GM12878 (cell line): ENCODE measurements around the gene PUM2. TPM values are rescaled to one million over a fixed set of nuclear protein-coding genes. Genes with fewer than 3 reads are reported as not detected.

ENCODE experiments used
- ATAC-seq: fragments of 200-7000 bp; cut with Tn5 transposase; 3 replicates; pipeline ENCODE4 v1.9.1; 2020; ENCODE audit warnings: mild to moderate bottlenecking, moderate library complexity
- BruUV-seq: library from RNA; stranded (reverse); fragments of 400-500 nt; replicated peaks from 2 replicates; lab custom pipeline; 2021; lab: Mats Ljungman, UMichigan
- CTCF ChIA-PET: fragments of 300-600 bp; sonication (Branson Sonifier 250); formaldehyde crosslinking; extraction: SDS; loops from one replicate; lab custom pipeline; 2021; ENCODE audit warnings: inconsistent platforms; lab: Yijun Ruan, JAX
- POLR2A ChIA-PET: fragments of 350-600 bp; formaldehyde crosslinking; extraction: SDS; loops from one replicate; lab custom pipeline; 2021; ENCODE audit warnings: inconsistent platforms; lab: Charles Lee
- RAD21 ChIA-PET: fragments of 300-600 bp; sonication (Branson Sonifier 250); formaldehyde crosslinking; loops from one replicate; lab custom pipeline; 2023; ENCODE audit warnings: antibody characterized with exemption; ENCODE audit not compliant: unreplicated experiment; lab: Charles Lee
- SMC1A ChIA-PET: fragments of 300-600 bp; sonication (Branson Sonifier 250); formaldehyde crosslinking; loops from one replicate; lab custom pipeline; 2023; ENCODE audit not compliant: unreplicated experiment, uncharacterized antibody; lab: Charles Lee
- DNase-seq: peaks from one replicate; pipeline ENCODE4 v3.0.0-alpha.2; 2011; ENCODE audit warnings: low read depth, low spot score
- FAIRE-seq: peaks from 3 replicates; lab custom pipeline; 2011; peaks lifted over from hg19 to GRCh38; lab: Jason Lieb, UNC
- H2AFZ ChIP-seq: 2 replicates; pipeline ENCODE4 v1.6.0; 2011; ENCODE audit warnings: low read depth, low read length, control low read depth; ENCODE audit not compliant: control insufficient read depth
- H3K27ac ChIP-seq: 2 replicates; pipeline ENCODE4 v1.5.1; 2011; ENCODE audit warnings: control low read depth; ENCODE audit not compliant: control insufficient read depth, insufficient read depth
- H3K27me3 ChIP-seq, 2 experiments: replicated peaks in 1 of 2; 2 replicates each; pipeline versions ENCODE4 v1.6.0 to v1.6.1; 2011; ENCODE audit warnings: low read length in 1 of 2; ENCODE audit not compliant: control insufficient read depth in 2 of 2, insufficient read depth in 2 of 2
- H3K36me3 ChIP-seq, 2 experiments: 2 replicates each; pipeline ENCODE4 v1.5.1; 2011; ENCODE audit warnings: low read length in 1 of 2; ENCODE audit not compliant: control insufficient read depth in 2 of 2, insufficient read depth in 2 of 2
- H3K4me1 ChIP-seq: 2 replicates; pipeline ENCODE4 v1.6.1; 2011; ENCODE audit warnings: mild to moderate bottlenecking, low read length, moderate library complexity, mixed read lengths; ENCODE audit not compliant: control insufficient read depth, insufficient read depth
- H3K4me2 ChIP-seq: 2 replicates; pipeline ENCODE4 v1.6.0; 2011; ENCODE audit warnings: control low read depth; ENCODE audit not compliant: control insufficient read depth, insufficient read depth
- H3K4me3 ChIP-seq: fragments of 200-600 bp; sonication (generic); 2 replicates; pipeline ENCODE4 v1.5.1; 2016
- H3K79me2 ChIP-seq: 2 replicates; pipeline ENCODE4 v1.6.0; 2011; ENCODE audit warnings: low read length; ENCODE audit not compliant: control insufficient read depth, insufficient read depth
- H3K9ac ChIP-seq: 2 replicates; pipeline ENCODE4 v1.8.0; 2011; ENCODE audit warnings: low read length, control low read depth, mixed read lengths; ENCODE audit not compliant: control insufficient read depth, insufficient read depth
- H3K9me3 ChIP-seq: replicated peaks from 3 replicates; pipeline ENCODE4 v1.5.1; 2011; ENCODE audit warnings: mild to moderate bottlenecking, low read length; ENCODE audit not compliant: control insufficient read depth, insufficient read depth
- H4K20me1 ChIP-seq: 2 replicates; pipeline ENCODE4 v1.6.0; 2011; ENCODE audit not compliant: control insufficient read depth, insufficient read depth
- BRCA1 ChIP-seq: IDR thresholded peaks from 2 replicates; pipeline ENCODE4 v1.6.1; 2011; ENCODE audit warnings: low read depth, low read length, improper control_type of control experiment
- CHD1 ChIP-seq: IDR thresholded peaks from 2 replicates; pipeline ENCODE4 v1.6.1; 2012; ENCODE audit warnings: low read depth, low read length, improper control_type of control experiment
- CREM ChIP-seq: IDR thresholded peaks from 2 replicates; pipeline ENCODE4 v1.6.1; 2014; ENCODE audit warnings: antibody characterized with exemption, low read depth
- CTCF ChIP-seq, 3 experiments: IDR thresholded peaks in 2 of 3; conservative IDR thresholded peaks in 1 of 3; 2 replicates each; pipeline ENCODE4 v1.5.1; 2011; ENCODE audit warnings: low read depth in 3 of 3, low read length in 3 of 3, mild to moderate bottlenecking in 3 of 3, control low read depth in 2 of 3, moderate library complexity in 2 of 3, inconsistent platforms in 1 of 3, mixed read lengths in 1 of 3; ENCODE audit not compliant: control insufficient read depth in 2 of 3, insufficient read depth in 1 of 3; ENCODE audit errors: extremely low read depth in 1 of 3
- PKNOX1 ChIP-seq: fragments of 450-650 bp; IDR thresholded peaks from 2 replicates; pipeline ENCODE4 v1.6.1; 2016; ENCODE audit warnings: mild to moderate bottlenecking
- RAD51 ChIP-seq: fragments of 450-650 bp; IDR thresholded peaks from 2 replicates; pipeline ENCODE4 v1.6.1; 2016; ENCODE audit warnings: moderate library complexity, mild to moderate bottlenecking, inconsistent platforms
- RBBP5 ChIP-seq: fragments of 200-600 bp; sonication (generic); conservative IDR thresholded peaks from 2 replicates; pipeline ENCODE4 v1.6.1; 2016
- RCOR1 ChIP-seq: conservative IDR thresholded peaks from 2 replicates; pipeline ENCODE4 v1.6.1; 2012; ENCODE audit warnings: low read depth, low read length, improper control_type of control experiment
- REST ChIP-seq: IDR thresholded peaks from 2 replicates; pipeline ENCODE4 v1.6.1; 2012; ENCODE audit warnings: mild to moderate bottlenecking, low read depth, low read length
- RUNX3 ChIP-seq: IDR thresholded peaks from 2 replicates; pipeline ENCODE4 v1.6.1; 2012; ENCODE audit warnings: low read length, inconsistent platforms
- TBL1XR1 ChIP-seq: IDR thresholded peaks from 2 replicates; pipeline ENCODE4 v1.6.1; 2012; ENCODE audit warnings: low read depth, low read length, improper control_type of control experiment
- WGBS: methylation state at CpG from one replicate; pipeline ENCODE4 v1.1.6; 2016; ENCODE audit warnings: low lambda C conversion rate; ENCODE audit not compliant: insufficient replicate concordance, insufficient coverage; ENCODE audit errors: missing lambda C conversion rate; 5-methylcytosine and 5-hydroxymethylcytosine counted together
- in situ Hi-C: fragments of 300-500 bp; cut with MboI; formaldehyde crosslinking; loops from 9 replicates; pipeline ENCODE4 v1.14.3; 2018; ENCODE audit warnings: mixed read lengths
- intact Hi-C: fragments of 100-400 bp; cut with micrococcal nuclease; formaldehyde crosslinking; loops from one replicate; pipeline ENCODE4 v1.14.2; 2022; ENCODE audit not compliant: unreplicated experiment
- polyA plus RNA-seq, 11 experiments: library from polyadenylated mRNA; depleted of rRNA in 4 of 11; unstranded in 6 of 11; stranded (reverse) in 5 of 11; fragments of >200 nt; fragmentation: Nextera tagmentation in 4 of 11; fragmentation: Illumina TruSeq in 1 of 11; extraction: Ambion mirVana in 4 of 11; extraction: Trizol in 1 of 11; gene quantifications; 1 replicate in 1 of 11; 2 replicates in 10 of 11; pipeline versions ENCODE4 v1.2.1 to v1.2.3, GENCODE V29; 2011 to 2016; ENCODE audit warnings: inconsistent platforms in 2 of 11, missing spikeins in 2 of 11, low read depth in 1 of 11
- total RNA-seq, 4 experiments: library from RNA; depleted of rRNA in 3 of 4; stranded (reverse); fragments of >200 nt in 3 of 4; fragmentation: Illumina TruSeq in 1 of 4; extraction: Trizol in 1 of 4; gene quantifications; 2 replicates each; pipeline versions ENCODE4 v1.2.1 to v1.2.3, GENCODE V29; 2013 to 2021

PUM2 gene
- total and polyA plus RNA-seq, 10 of the 15 experiments (the other 5 are each of a cell fraction or from before 2014, with no cell fraction given): 14.5 to 87.6 (median 29.4) TPM

- in situ Hi-C loops: no loop called here
- no peak overlapping the region for H3K4me2 ChIP-seq
- TF ChIP-seq CHD1: no peak
- no peak for TF ChIP-seq RAD51
- TF ChIP-seq RBBP5: no peak
- no peak for TF ChIP-seq BRCA1
- TF ChIP-seq RCOR1: no peak
- 0 out of 2 replicates have a peak, but pooled peaks have one; percentile 7 for TF ChIP-seq CREM
- no peak for TF ChIP-seq TBL1XR1
- TF ChIP-seq PKNOX1: no peak
- TF ChIP-seq CTCF (IDR thresholded peaks at IDR 0.05 in 2 of 3, conservative IDR thresholded peaks at IDR 0.05 in 1 of 3; ENCODE audit: control insufficient read depth in 2 of 3, extremely low read depth in 1 of 3, insufficient read depth in 1 of 3, low read depth in 3 of 3, low read length in 3 of 3): no peak
- TF ChIP-seq REST: no peak
- peak; percentile 21; the same call in 1 of the 2 replicates for TF ChIP-seq RUNX3
- TF ChIP-seq, all 136 proteins: peak for 2
- POLR2A ChIA-PET: interaction anchor here (0.6 to 5.0 kb wide), 2 partner anchors 12 to 111 kb away, joined by 5 to 38 read pairs; no protein-coding TSS in a partner anchor
- BruUV-seq: no TSS peak
- intact Hi-C loops: no loop called here
- SMC1A ChIA-PET: interaction anchor here (1.0 to 2.7 kb wide), 5 partner anchors 11 to 74 kb away, joined by 3 to 15 read pairs (median 3); no protein-coding TSS in a partner anchor
- Histone ChIP-seq H3K9me3 (no peaks in the 10 kb centered on the region), H3K27me3 (no peaks in the 10 kb centered on the region), H3K4me3 (no peak overlapping the region), H3K27ac (0 out of 2 replicates have a peak overlapping the region, but pooled peaks have one; percentile 2), H3K36me3 (no peaks in the 10 kb centered on the region), H4K20me1 (no peaks in the 10 kb centered on the region), H3K9ac (no peak overlapping the region; the same call in 1 of the 2 replicates), H2AFZ (no peak overlapping the region), H3K79me2 (peaks cover 18% of the 10 kb centered on the region), H3K4me1 (peaks cover 69% of the 10 kb centered on the region)
- CTCF ChIA-PET: interaction anchor here (1.0 to 6.2 kb wide), 3 partner anchors 13 to 162 kb away, joined by 3 to 39 read pairs (median 11); partner anchors contain the start of gene SDC1
- ATAC-seq (no peak), FAIRE-seq (no peak), DNase-seq (no peak)
- RAD21 ChIA-PET: interaction anchor here (1.1 to 6.2 kb wide), 4 partner anchors 12 to 59 kb away, joined by 3 to 69 read pairs (median 6); partner anchors contain the start of gene SDC1
- 55% methylated on average over 8 of the region's 8 CpGs for WGBS
Measured at GRCh38 chr2:20210462-20210861, 140.2 kb downstream of the PUM2 start.
